ENCODE measurements around the gene HNRNPF. TPM values are rescaled to one million over a fixed set of nuclear protein-coding genes. Genes with fewer than 3 reads are reported as not detected.
"Not testable (repeated sequence)": the region's sequence is repeated elsewhere in the genome, so short reads cannot be mapped to it uniquely, and the experiment has no call there.

The HNRNPF gene
- total and polyA plus RNA-seq, 12 donors = 26.4 to 113 (median 74.3) TPM

- WGBS, 2 donors = 83 to 91% methylated on average over 3 of the region's 3 CpGs
- no peak for DNase-seq
- no peak for TF ChIP-seq CTCF (IDR thresholded peaks at IDR 0.05)
- peak overlapping the region in 2 of 10 donors; percentile 14 to 98 for H3K27ac ChIP-seq
- no peaks in the 10 kb centered on the region for H3K9me3 ChIP-seq
- ATAC-seq = no peak
- H3K4me1 ChIP-seq = peaks cover 9 to 81% (median 51%) of the 10 kb centered on the region in 9 donors
- H3K4me3 ChIP-seq = no peak overlapping the region
- intact Hi-C loops (cut with DNase I) = loop anchor here in 2 of 10 donors (1.0 to 5.0 kb wide), 2 partner anchors 31 to 59 kb away; no protein-coding TSS in a partner anchor
- H3K27me3 ChIP-seq = no peaks in the 10 kb centered on the region
- peaks cover 0 to 74% (median 36%) of the 10 kb centered on the region in 9 donors for H3K36me3 ChIP-seq
Measured at GRCh38 chr10:43393606-43394360, 15.2 kb downstream of the HNRNPF start.

- intact Hi-C loops (cut with DNase I) = loop anchor here in 1 of 10 donors (5.0 kb wide), 1 partner anchor 59 kb away; no protein-coding TSS in a partner anchor
- peak overlapping the region in 1 of 10 donors; percentile 98 for H3K27ac ChIP-seq
- H3K4me3 ChIP-seq, H3K27me3 ChIP-seq, DNase-seq, ATAC-seq, H3K9me3 ChIP-seq: not testable (repeated sequence)
- peaks cover 7 to 81% (median 45%) of the 10 kb centered on the region in 9 donors for H3K4me1 ChIP-seq
- H3K36me3 ChIP-seq = peaks cover 0 to 77% (median 36%) of the 10 kb centered on the region in 9 donors
- WGBS, 2 donors = 96 to 98% methylated on average over 11 of the region's 11 CpGs
Measured at GRCh38 chr10:43393186-43393585, 15.8 kb downstream of the HNRNPF start.

DNA sequence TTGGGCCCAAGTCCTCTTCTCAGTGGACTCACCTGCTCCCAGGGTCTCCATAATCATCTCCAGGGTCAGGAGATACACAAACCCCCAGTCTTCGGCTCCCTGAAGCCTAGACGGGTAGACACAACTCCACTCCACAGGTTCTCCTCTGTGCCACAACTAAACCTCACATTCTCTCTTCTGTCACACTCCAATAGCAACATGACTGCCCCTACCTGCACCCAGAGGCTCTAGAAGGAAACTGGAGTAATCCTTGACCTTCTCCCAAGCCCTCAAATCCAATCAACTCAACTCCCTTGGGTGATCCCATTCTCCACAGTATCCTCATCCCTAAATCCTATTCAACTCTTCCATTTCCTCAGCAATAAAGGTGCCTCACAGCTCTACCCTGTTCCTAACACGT lies 16.2 kb downstream of the HNRNPF start:
- H3K36me3 ChIP-seq = peaks cover 0 to 81% (median 36%) of the 10 kb centered on the region in 9 donors
- ATAC-seq (no peak), DNase-seq (no peak)
- no peaks in the 10 kb centered on the region for H3K27me3 ChIP-seq
- 83 to 91% methylated on average over 3 of the region's 3 CpGs for WGBS, 2 donors
- H3K4me1 ChIP-seq = peaks cover 4 to 78% (median 41%) of the 10 kb centered on the region in 9 donors
- H3K9me3 ChIP-seq = no peaks in the 10 kb centered on the region
- no peak overlapping the region for H3K4me3 ChIP-seq
- H3K27ac ChIP-seq = no peak overlapping the region
- no peak for TF ChIP-seq CTCF (IDR thresholded peaks at IDR 0.05)
- intact Hi-C loops (cut with DNase I) = loop anchor here in 1 of 10 donors (5.0 kb wide), 1 partner anchor 60 kb away; no protein-coding TSS in a partner anchor

GRCh38 chr10:43391496-43391895 lies 17.5 kb downstream of the HNRNPF start:
- no peaks in the 10 kb centered on the region for H3K9me3 ChIP-seq
- no peak overlapping the region for H3K27ac ChIP-seq
- 89% methylated on average over 6 of the region's 6 CpGs for WGBS, 2 donors
- intact Hi-C loops (cut with DNase I) = loop anchor here in 1 of 10 donors (5.0 kb wide), 1 partner anchor 61 kb away; no protein-coding TSS in a partner anchor
- ATAC-seq (no peak), DNase-seq (no peak)
- no peaks in the 10 kb centered on the region for H3K27me3 ChIP-seq
- H3K4me1 ChIP-seq = peaks cover 4 to 72% (median 36%) of the 10 kb centered on the region in 9 donors
- H3K36me3 ChIP-seq = peaks cover 0 to 94% (median 48%) of the 10 kb centered on the region in 9 donors
- H3K4me3 ChIP-seq = no peak overlapping the region
- no peak for TF ChIP-seq CTCF (IDR thresholded peaks at IDR 0.05)
